HepG2 (cell line): ENCODE results near the gene FNIP2. TPM values are rescaled to one million over a fixed set of nuclear protein-coding genes. Genes with fewer than 3 reads are reported as not detected.

Experiments
- ATAC-seq: fragments of 200-7000 bp; cut with Tn5 transposase; 3 replicates; pipeline ENCODE4 v1.9.1; 2020; ENCODE audit warnings: mild to moderate bottlenecking, moderate library complexity
- BruUV-seq: library from RNA; stranded (reverse); fragments of 400-500 nt; replicated peaks from 2 replicates; lab custom pipeline; 2021; lab: Mats Ljungman, UMichigan
- CTCF ChIA-PET: fragments of 300-600 bp; formaldehyde crosslinking; extraction: SDS; loops from one replicate; lab custom pipeline; 2021; ENCODE audit warnings: low total read pairs, inconsistent platforms, low intra/inter-chr PET ratio; lab: Yijun Ruan, JAX
- POLR2A ChIA-PET: fragments of 350-600 bp; sonication (Branson Sonifier 250); formaldehyde crosslinking; loops from one replicate; lab custom pipeline; 2020; ENCODE audit warnings: antibody characterized with exemption, inconsistent platforms; lab: Yijun Ruan, JAX
- DNase-seq: peaks from one replicate; pipeline ENCODE4 v3.0.0-alpha.2; 2015; ENCODE audit warnings: low spot score
- FAIRE-seq: peaks from 3 replicates; lab custom pipeline; 2011; peaks lifted over from hg19 to GRCh38; lab: Jason Lieb, UNC
- H2AFZ ChIP-seq: one replicate; pipeline ENCODE4 v1.6.1; 2011; ENCODE audit warnings: low read length, inconsistent platforms
- H3K27ac ChIP-seq: fragments of 300-600 bp; 3 replicates; pipeline ENCODE4 v1.8.0; 2011; ENCODE audit warnings: mixed run types, mild to moderate bottlenecking, mixed read lengths, low read length, inconsistent platforms; ENCODE audit not compliant: insufficient read depth; ENCODE audit errors: extremely low read length
- H3K27me3 ChIP-seq, 2 experiments: fragments of 200-600 bp in 1 of 2; 2 replicates in 1 of 2; 3 replicates in 1 of 2; pipeline versions ENCODE4 v1.6.0 to v1.8.0; 2011; ENCODE audit warnings: low read length in 2 of 2, mild to moderate bottlenecking in 2 of 2, moderate library complexity in 2 of 2, inconsistent platforms in 1 of 2; ENCODE audit not compliant: insufficient read depth in 2 of 2, control insufficient read depth in 1 of 2
- H3K36me3 ChIP-seq, 2 experiments: fragments of 200-600 bp in 1 of 2; replicated peaks in 1 of 2; 2 replicates in 1 of 2; 3 replicates in 1 of 2; pipeline versions ENCODE4 v1.5.1 to v1.8.0; 2011; ENCODE audit warnings: low read length in 2 of 2, inconsistent platforms in 1 of 2; ENCODE audit not compliant: insufficient read depth in 2 of 2, control insufficient read depth in 1 of 2
- H3K4me1 ChIP-seq: 2 replicates; pipeline ENCODE4 v1.5.1; 2012; ENCODE audit warnings: low read length, inconsistent platforms; ENCODE audit not compliant: insufficient read depth
- H3K4me2 ChIP-seq: 2 replicates; pipeline ENCODE4 v1.6.0; 2011; ENCODE audit warnings: low read depth, low read length, inconsistent platforms
- H3K4me3 ChIP-seq, 3 experiments: fragments of 200-600 bp in 1 of 3; sonication (generic), shearing (Covaris generic) in 1 of 3; replicated peaks in 1 of 3; 2 replicates each; pipeline ENCODE4 v1.5.1; 2011 to 2016; ENCODE audit warnings: low read length in 3 of 3, inconsistent platforms in 2 of 3, low read depth in 2 of 3, mild to moderate bottlenecking in 2 of 3, control low read depth in 1 of 3, mixed read lengths in 1 of 3; ENCODE audit not compliant: insufficient read depth in 1 of 3
- H3K79me2 ChIP-seq: one replicate; pipeline ENCODE4 v1.6.1; 2011; ENCODE audit warnings: low read length, inconsistent platforms; ENCODE audit not compliant: insufficient read depth
- H3K9ac ChIP-seq: 2 replicates; pipeline ENCODE4 v1.6.0; 2011; ENCODE audit warnings: mild to moderate bottlenecking, low read depth, low read length, inconsistent platforms; ENCODE audit not compliant: insufficient read depth
- H3K9me3 ChIP-seq: 2 replicates; pipeline ENCODE4 v1.5.1; 2012; ENCODE audit warnings: mild to moderate bottlenecking, low read length
- H4K20me1 ChIP-seq: 2 replicates; pipeline ENCODE4 v1.6.0; 2011; ENCODE audit warnings: inconsistent platforms, mild to moderate bottlenecking, low read length, moderate library complexity; ENCODE audit not compliant: insufficient read depth
- FOXP1 ChIP-seq, 2 experiments: fragments of 450-650 bp in 1 of 2; IDR thresholded peaks; 2 replicates each; pipeline ENCODE4 v1.6.1; 2017 to 2018; ENCODE audit warnings: antibody characterized with exemption in 1 of 2
- HNF1B ChIP-seq: sonication (generic); formaldehyde crosslinking; IDR thresholded peaks from 2 replicates; pipeline ENCODE4 v1.5.1; 2020; ENCODE audit warnings: mild to moderate bottlenecking, moderate library complexity, missing genetic modification reagents
- NKX3-1 ChIP-seq: sonication (generic); formaldehyde crosslinking; IDR thresholded peaks from 2 replicates; pipeline ENCODE4 v1.5.0; 2020; ENCODE audit warnings: missing genetic modification reagents
- PAF1 ChIP-seq: IDR thresholded peaks from 2 replicates; pipeline ENCODE4 v1.6.1; 2016; ENCODE audit warnings: missing genetic modification reagents, missing compliant biosample characterization
- POLR2AphosphoS5 ChIP-seq: IDR thresholded peaks from 2 replicates; pipeline ENCODE4 v1.6.1; 2012; ENCODE audit warnings: low read depth, low read length
- ZSCAN9 ChIP-seq: IDR thresholded peaks from 2 replicates; pipeline ENCODE4 v1.6.1; 2016; ENCODE audit warnings: borderline replicate concordance
- WGBS: methylation state at CpG from one replicate; pipeline ENCODE4 v1.1.6; 2017; ENCODE audit warnings: low lambda C conversion rate; 5-methylcytosine and 5-hydroxymethylcytosine counted together
- in situ Hi-C: cut with HindIII; loops from 2 replicates; pipeline ENCODE4 v1.10.0; 2017; ENCODE audit warnings: low pct_unique_long_range_greater_than_20kb; ENCODE audit not compliant: extremely low pct_ligation_motif_present
- intact Hi-C: fragments of 100-400 bp; cut with micrococcal nuclease; formaldehyde crosslinking; loops from one replicate; pipeline ENCODE4 v1.10.0; 2022; ENCODE audit not compliant: unreplicated experiment
- polyA plus RNA-seq, 8 experiments: library from polyadenylated mRNA; depleted of rRNA in 3 of 8; stranded (reverse) in 7 of 8; unstranded in 1 of 8; fragments of >200 nt; fragmentation: Illumina TruSeq in 4 of 8; extraction: Trizol in 4 of 8; gene quantifications; 2 replicates each; pipeline versions ENCODE4 v1.2.1 to v1.2.3, GENCODE V29; 2011 to 2016; ENCODE audit warnings: low read depth in 4 of 8, missing spikeins in 1 of 8, mixed read lengths in 1 of 8; ENCODE audit not compliant: insufficient read depth in 1 of 8
- total RNA-seq, 5 experiments: library from RNA; depleted of rRNA; stranded (reverse); fragments of >200 nt; fragmentation: Illumina TruSeq; extraction: Trizol; gene quantifications; 2 replicates each; pipeline ENCODE4 v1.2.3, GENCODE V29; 2016; ENCODE audit warnings: low read depth in 1 of 5
- TF ChIP-seq, protein P1 (sequence below): sonication (generic); formaldehyde crosslinking; IDR thresholded peaks from 2 replicates; pipeline ENCODE4 v1.4.0; 2020; ENCODE audit warnings: missing genetic modification reagents

FNIP2 gene
- total and polyA plus RNA-seq, 2 of the 13 experiments (the other 11 are each of a cell fraction or from before 2014, with no cell fraction given): 15.5 to 21.0 TPM

DNA sequence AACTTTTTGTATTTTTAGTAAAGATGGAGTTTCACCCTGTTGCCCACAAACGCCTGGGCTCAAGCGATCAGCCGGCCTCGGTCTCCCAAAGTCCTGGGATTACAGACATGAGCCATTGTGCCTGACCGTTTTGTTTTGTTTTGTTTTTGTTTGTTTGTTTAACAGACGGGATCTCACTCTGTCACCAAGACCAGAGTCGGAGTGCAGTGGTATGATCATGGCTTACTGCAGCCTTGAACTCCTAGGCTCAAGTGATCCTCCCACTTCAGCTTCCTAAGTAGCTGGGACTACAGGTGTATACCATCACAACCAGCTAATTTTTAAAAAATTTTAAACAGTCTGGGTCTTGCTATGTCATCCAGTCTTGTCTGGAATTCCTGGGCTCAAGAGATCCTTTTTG, 53.5 kb downstream of the FNIP2 start:
- Histone ChIP-seq H3K27ac (peak overlapping the region; percentile 25), H3K36me3 (peaks cover under 1 to 1% of the 10 kb centered on the region in 2 experiments; a peak in 1 of 5 replicates), H3K27me3 (no peaks in the 10 kb centered on the region), H3K4me3 (no peak overlapping the region), H3K79me2 (peaks cover 53% of the 10 kb centered on the region), H2AFZ (no peak overlapping the region), H3K9ac (no peak overlapping the region), H3K4me2 (peak overlapping the region; percentile 8; the same call in 1 of the 2 replicates), H4K20me1 (no peaks in the 10 kb centered on the region), H3K9me3 (no peaks in the 10 kb centered on the region), H3K4me1 (peaks cover 100% of the 10 kb centered on the region)
- CTCF ChIA-PET: no interaction called here
- intact Hi-C loops (no loop called here), in situ Hi-C loops (no loop called here)
- TF ChIP-seq ZSCAN9 (CRISPR knock-in tag) (no peak), POLR2AphosphoS5 (no peak), FOXP1 (IDR thresholded peaks at IDR 0.05) (no peak), FOXP1 (CRISPR knock-in tag; IDR thresholded peaks at IDR 0.05) (no peak), NKX3-1 (no peak), HNF1B (CRISPR knock-in tag) (0 out of 2 replicates have a peak, but pooled peaks have one; percentile 37), PAF1 (CRISPR knock-in tag) (no peak)
- TF ChIP-seq, protein P1, sequence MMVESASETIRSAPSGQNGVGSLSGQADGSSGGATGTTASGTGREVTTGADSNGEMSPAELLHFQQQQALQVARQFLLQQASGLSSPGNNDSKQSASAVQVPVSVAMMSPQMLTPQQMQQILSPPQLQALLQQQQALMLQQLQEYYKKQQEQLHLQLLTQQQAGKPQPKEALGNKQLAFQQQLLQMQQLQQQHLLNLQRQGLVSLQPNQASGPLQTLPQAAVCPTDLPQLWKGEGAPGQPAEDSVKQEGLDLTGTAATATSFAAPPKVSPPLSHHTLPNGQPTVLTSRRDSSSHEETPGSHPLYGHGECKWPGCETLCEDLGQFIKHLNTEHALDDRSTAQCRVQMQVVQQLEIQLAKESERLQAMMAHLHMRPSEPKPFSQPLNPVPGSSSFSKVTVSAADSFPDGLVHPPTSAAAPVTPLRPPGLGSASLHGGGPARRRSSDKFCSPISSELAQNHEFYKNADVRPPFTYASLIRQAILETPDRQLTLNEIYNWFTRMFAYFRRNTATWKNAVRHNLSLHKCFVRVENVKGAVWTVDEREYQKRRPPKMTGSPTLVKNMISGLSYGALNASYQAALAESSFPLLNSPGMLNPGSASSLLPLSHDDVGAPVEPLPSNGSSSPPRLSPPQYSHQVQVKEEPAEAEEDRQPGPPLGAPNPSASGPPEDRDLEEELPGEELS: peak; percentile 63; the same call in 1 of the 2 replicates
- DNase-seq (no peak), FAIRE-seq (no peak), ATAC-seq (no peak)
- POLR2A ChIA-PET: interaction anchor here (0.7 to 1.9 kb wide), 3 partner anchors 10 to 53 kb away, joined by 3 to 5 read pairs (median 5); partner anchors contain the start of gene FNIP2
- no TSS peak for BruUV-seq
- WGBS: 80% methylated on average over 7 of the region's 7 CpGs
